BLaER1 (cell line): ENCODE results near the gene SETD4.
A peak's percentile ranks its signal among the peaks of the same experiment; 100 is the strongest.

ENCODE experiments used
- H3K27ac ChIP-seq: shearing (Covaris generic); formaldehyde crosslinking; 2 replicates; pipeline ENCODE4 v1.8.1; 2022
- H3K27me3 ChIP-seq: shearing (Covaris generic); formaldehyde crosslinking; 2 replicates; pipeline ENCODE4 v1.8.1; 2022
- H3K36me3 ChIP-seq: shearing (Covaris generic); formaldehyde crosslinking; 2 replicates; pipeline ENCODE4 v1.8.1; 2022
- H3K4me1 ChIP-seq: shearing (Covaris generic); formaldehyde crosslinking; 2 replicates; pipeline ENCODE4 v1.8.1; 2022
- H3K4me2 ChIP-seq: shearing (Covaris generic); formaldehyde crosslinking; 2 replicates; pipeline ENCODE4 v1.8.1; 2022
- H3K4me3 ChIP-seq: shearing (Covaris generic); formaldehyde crosslinking; 2 replicates; pipeline ENCODE4 v1.8.1; 2022
- H3K9ac ChIP-seq: shearing (Covaris generic); formaldehyde crosslinking; 2 replicates; pipeline ENCODE4 v1.8.1; 2022
- H3K9me3 ChIP-seq: shearing (Covaris generic); formaldehyde crosslinking; 2 replicates; pipeline ENCODE4 v1.8.1; 2022
- H4K20me1 ChIP-seq: shearing (Covaris generic); formaldehyde crosslinking; 2 replicates; pipeline ENCODE4 v1.8.1; 2022
- Cebpa-rat ChIP-seq: shearing (Covaris generic); IDR thresholded peaks from 2 replicates; pipeline ENCODE4 v1.8.1; 2022

The SETD4 gene

GRCh38 chr21:36069713-36070583 lies 9.6 kb upstream of the SETD4 start, which contains the start of gene CBR1:
CBR1 (plus strand) TSS chr21:36070024; CDS start chr21:36070116, 92 bp downstream.
- Histone ChIP-seq H4K20me1 (no peaks in the 10 kb centered on the region), H3K4me1 (peaks cover 35% of the 10 kb centered on the region), H3K36me3 (peaks cover 27% of the 10 kb centered on the region), H3K4me2 (peak within 1 kb of the TSS; percentile 93), H3K9me3 (peaks cover 25% of the 10 kb centered on the region), H3K4me3 (peak within 1 kb of the TSS; percentile 74), H3K9ac (peak within 1 kb of the TSS; percentile 79), H3K27ac (peak within 1 kb of the TSS; percentile 65), H3K27me3 (no peaks in the 10 kb centered on the region)
- no peak for TF ChIP-seq Cebpa-rat

GRCh38 chr21:36068748-36069398 lies 8.5 kb upstream of the SETD4 start:
- peaks cover 25% of the 10 kb centered on the region for H3K9me3 ChIP-seq
- peak overlapping the region; percentile 74 for H3K4me3 ChIP-seq
- TF ChIP-seq Cebpa-rat: no peak
- no peaks in the 10 kb centered on the region for H4K20me1 ChIP-seq
- H3K4me1 ChIP-seq: peaks cover 34% of the 10 kb centered on the region
- no peak overlapping the region for H3K4me2 ChIP-seq
- peaks cover 27% of the 10 kb centered on the region for H3K36me3 ChIP-seq
- no peak overlapping the region for H3K9ac ChIP-seq
- H3K27me3 ChIP-seq: no peaks in the 10 kb centered on the region
- H3K27ac ChIP-seq: no peak overlapping the region

DNA sequence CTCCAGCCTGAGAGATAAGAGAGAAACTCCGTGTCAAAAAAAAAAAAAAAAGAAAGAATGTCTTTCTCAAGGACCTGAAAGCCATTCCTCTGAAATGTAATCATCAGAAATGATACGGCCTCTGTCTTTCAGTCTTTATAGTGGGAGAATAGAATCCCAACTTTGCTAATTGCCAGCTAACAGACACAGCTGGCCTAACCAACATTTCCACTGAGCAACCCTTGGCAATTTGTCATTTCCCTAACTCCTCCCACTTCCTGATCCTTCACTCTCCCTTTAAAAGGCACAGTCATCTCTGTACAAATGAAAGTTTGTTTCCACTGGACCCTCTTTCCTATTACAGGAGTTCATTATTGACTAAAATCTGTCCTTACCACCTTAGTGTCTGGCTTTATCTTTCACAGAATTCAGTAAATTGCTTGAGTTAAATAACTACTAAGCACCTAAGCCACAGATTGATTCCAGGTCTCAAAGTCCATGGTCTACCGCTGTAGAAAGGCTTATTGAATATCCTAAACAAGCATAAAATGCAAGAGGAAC lies 5.2 kb upstream of the SETD4 start:
- Histone ChIP-seq H4K20me1 (no peaks in the 10 kb centered on the region), H3K36me3 (no peaks in the 10 kb centered on the region), H3K4me1 (peaks cover 19% of the 10 kb centered on the region), H3K4me3 (no peak overlapping the region), H3K27ac (no peak overlapping the region), H3K4me2 (no peak overlapping the region), H3K9ac (no peak overlapping the region), H3K27me3 (no peaks in the 10 kb centered on the region), H3K9me3 (peaks cover 25% of the 10 kb centered on the region)
- TF ChIP-seq Cebpa-rat: no peak

DNA sequence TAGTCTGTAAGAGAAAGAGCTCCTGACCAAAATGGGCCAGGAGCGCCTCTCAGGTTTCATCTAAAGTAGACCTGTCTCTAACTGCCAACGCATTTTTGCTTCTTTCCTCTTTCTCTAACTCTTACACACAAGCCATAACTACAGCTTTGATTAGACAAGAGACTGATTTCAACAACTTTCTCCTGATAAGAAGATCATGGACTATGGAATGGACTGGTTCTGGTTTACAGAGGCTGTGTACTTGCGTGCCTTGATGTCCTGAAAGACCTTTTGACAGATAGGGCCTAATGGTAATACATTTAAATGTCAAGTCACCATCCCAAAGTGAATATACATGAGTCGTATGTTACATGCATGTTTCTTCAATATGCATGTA lies 3.7 kb upstream of the SETD4 start:
- peaks cover 15% of the 10 kb centered on the region for H3K4me1 ChIP-seq
- peaks cover 19% of the 10 kb centered on the region for H3K9me3 ChIP-seq
- H3K27ac ChIP-seq: no peak overlapping the region
- no peaks in the 10 kb centered on the region for H4K20me1 ChIP-seq
- no peak overlapping the region for H3K9ac ChIP-seq
- no peak for TF ChIP-seq Cebpa-rat
- no peak overlapping the region for H3K4me2 ChIP-seq
- H3K4me3 ChIP-seq: no peak overlapping the region
- H3K36me3 ChIP-seq: no peaks in the 10 kb centered on the region
- H3K27me3 ChIP-seq: no peaks in the 10 kb centered on the region

DNA sequence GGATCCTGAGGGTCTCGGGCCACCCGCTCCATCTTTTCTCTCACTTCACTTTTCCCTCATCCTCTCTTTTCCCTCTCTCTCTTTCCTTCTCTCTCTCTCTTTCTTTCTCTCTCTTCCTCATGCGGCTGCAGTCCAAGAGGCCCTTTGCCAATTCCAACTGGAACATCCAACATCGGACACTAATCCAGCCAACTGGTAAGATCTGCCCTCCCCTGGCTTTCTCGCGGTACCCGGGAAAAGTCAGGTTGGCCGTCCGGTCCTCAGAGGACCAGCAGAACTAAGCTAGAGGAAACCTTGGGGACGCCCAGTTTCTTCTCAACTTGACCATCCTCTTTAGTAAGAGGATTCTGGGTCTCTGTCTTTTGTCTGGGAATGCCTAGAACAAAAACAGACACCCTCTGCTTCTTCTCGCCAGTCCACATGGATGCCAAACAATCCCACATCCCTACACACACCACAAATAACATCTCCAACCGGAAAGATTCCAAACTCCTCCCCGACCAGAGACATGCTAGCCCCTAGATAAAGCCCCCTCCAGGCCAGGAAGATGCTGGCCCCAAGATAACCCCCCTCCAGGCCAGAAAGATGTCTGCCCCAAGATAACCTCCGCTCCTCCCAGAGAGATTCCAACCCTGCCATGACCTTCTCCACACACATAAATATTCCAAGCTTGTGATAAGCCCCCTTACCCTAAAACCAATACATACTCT lies 3.2 kb upstream of the SETD4 start:
- Histone ChIP-seq H3K4me3 (no peak overlapping the region), H3K4me1 (peaks cover 20% of the 10 kb centered on the region), H3K36me3 (peaks cover under 1% of the 10 kb centered on the region), H3K27me3 (no peaks in the 10 kb centered on the region), H4K20me1 (no peaks in the 10 kb centered on the region), H3K27ac (no peak overlapping the region), H3K9me3 (peaks cover 14% of the 10 kb centered on the region), H3K9ac (no peak overlapping the region), H3K4me2 (no peak overlapping the region)
- TF ChIP-seq Cebpa-rat: no peak

DNA sequence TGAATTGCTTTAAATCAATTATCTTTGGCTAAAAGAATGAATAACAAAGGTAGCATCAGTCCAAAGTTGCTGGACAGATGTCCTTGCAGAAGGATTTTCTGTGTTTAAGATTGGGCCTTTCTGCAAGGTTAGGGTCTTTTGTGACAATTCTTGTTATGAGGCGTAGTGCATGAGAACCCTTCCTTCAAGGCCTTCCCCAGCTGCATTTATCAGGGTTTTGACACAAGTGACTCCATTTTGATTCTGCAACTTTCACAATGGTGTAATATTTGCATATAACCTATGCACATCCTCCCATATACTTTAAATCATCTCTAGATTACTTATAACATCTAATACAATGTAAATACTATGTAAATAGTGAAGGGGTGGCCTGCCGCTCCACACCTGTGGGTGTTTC lies 1.1 kb upstream of the SETD4 start:
- Histone ChIP-seq H3K4me2 (no peak overlapping the region), H3K27me3 (no peaks in the 10 kb centered on the region), H3K36me3 (peaks cover 21% of the 10 kb centered on the region), H3K9me3 (no peaks in the 10 kb centered on the region; the same call in 1 of the 2 replicates), H3K9ac (no peak overlapping the region), H3K27ac (no peak overlapping the region), H4K20me1 (no peaks in the 10 kb centered on the region), H3K4me3 (no peak overlapping the region), H3K4me1 (peaks cover 27% of the 10 kb centered on the region)
- no peak for TF ChIP-seq Cebpa-rat

DNA sequence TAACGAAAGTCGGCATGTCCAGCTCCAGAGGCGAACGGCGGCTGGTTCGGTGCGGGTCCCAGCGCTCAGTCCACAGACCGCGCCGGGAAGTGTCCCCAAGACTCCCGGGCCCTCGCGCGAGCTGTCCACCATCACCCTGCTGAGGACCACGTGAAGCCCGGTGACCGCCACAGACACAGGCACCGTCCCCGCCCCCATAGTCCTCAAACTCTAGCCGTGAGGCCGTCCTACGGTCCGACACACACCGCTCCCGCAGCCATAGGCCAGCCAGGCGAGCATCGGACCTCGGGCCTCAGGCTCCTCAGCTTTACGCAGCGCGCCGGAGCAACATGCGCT lies 535 bp downstream of the SETD4 start:
- Histone ChIP-seq H3K27me3 (no peaks in the 10 kb centered on the region), H3K4me2 (peak overlapping the region; percentile 93), H4K20me1 (no peaks in the 10 kb centered on the region), H3K9ac (peak overlapping the region; percentile 81), H3K9me3 (no peaks in the 10 kb centered on the region), H3K4me3 (peak overlapping the region; percentile 94), H3K36me3 (peaks cover 38% of the 10 kb centered on the region), H3K27ac (peak overlapping the region; percentile 75), H3K4me1 (peaks cover 23% of the 10 kb centered on the region)
- no peak for TF ChIP-seq Cebpa-rat

DNA sequence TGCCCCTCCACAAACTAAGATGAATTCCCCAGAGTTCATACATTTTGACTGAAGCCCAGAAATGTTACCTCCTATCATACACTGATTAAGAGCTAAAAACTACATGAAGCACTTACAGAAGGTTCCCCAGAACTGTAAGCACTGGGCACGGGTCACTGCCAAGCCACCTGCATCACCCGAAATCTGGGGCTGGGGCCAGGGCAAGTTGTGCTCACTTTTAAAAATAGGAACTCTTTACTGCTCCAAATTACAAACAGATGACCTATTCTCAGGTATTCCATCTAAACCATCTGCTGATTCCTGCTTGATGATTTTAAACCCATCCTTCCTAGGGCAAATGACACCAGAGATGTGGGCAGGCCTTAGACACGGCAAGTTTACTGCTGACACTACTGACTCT lies 4.8 kb downstream of the SETD4 start:
- Histone ChIP-seq H4K20me1 (0 out of 2 replicates have a peak, but pooled peaks cover 8% of the 10 kb centered on the region), H3K9ac (no peak overlapping the region), H3K9me3 (no peaks in the 10 kb centered on the region), H3K36me3 (peaks cover 77% of the 10 kb centered on the region), H3K4me1 (peaks cover 19% of the 10 kb centered on the region), H3K4me3 (no peak overlapping the region), H3K27me3 (no peaks in the 10 kb centered on the region), H3K4me2 (no peak overlapping the region), H3K27ac (no peak overlapping the region)
- no peak for TF ChIP-seq Cebpa-rat

- Histone ChIP-seq H3K27ac (no peak overlapping the region), H3K9me3 (no peaks in the 10 kb centered on the region), H3K4me2 (no peak overlapping the region), H3K27me3 (no peaks in the 10 kb centered on the region), H3K36me3 (peaks cover 96% of the 10 kb centered on the region), H3K4me3 (no peak overlapping the region), H3K9ac (no peak overlapping the region), H4K20me1 (0 out of 2 replicates have a peak, but pooled peaks cover 8% of the 10 kb centered on the region), H3K4me1 (peaks cover 9% of the 10 kb centered on the region)
- TF ChIP-seq Cebpa-rat: no peak
These were observed 6.6 kb downstream of the SETD4 start for GRCh38 chr21:36053715-36054062.
